GM18873 (cell line): ENCODE measurements around the gene NF1.

Experiments
- ATAC-seq: cut with Tn5 transposase; IDR thresholded peaks from one replicate; pipeline ENCODE4 v1.9.1; 2021; ENCODE audit warnings: mild to moderate bottlenecking, moderate library complexity, moderate number of reproducible peaks; ENCODE audit not compliant: unreplicated experiment, low FRiP score

Gene NF1

GRCh38 chr17:31393749-31394146 is 299.0 kb downstream of the NF1 start:
- ATAC-seq = no peak

- no peak for ATAC-seq
Measured at GRCh38 chr17:31394544-31394943, 299.8 kb downstream of the NF1 start.

- ATAC-seq = no peak
Measured at GRCh38 chr17:31397256-31397939, 302.6 kb downstream of the NF1 start.

- no peak for ATAC-seq
Measured at GRCh38 chr17:31398381-31399311, 303.9 kb downstream of the NF1 start.

GRCh38 chr17:31400481-31400950 is 305.7 kb downstream of the NF1 start:
- ATAC-seq = no peak

- no peak for ATAC-seq
Measured at GRCh38 chr17:31401456-31402254, 306.9 kb downstream of the NF1 start.

- no peak for ATAC-seq
Measured at GRCh38 chr17:31404028-31404949, 309.5 kb downstream of the NF1 start.

GRCh38 chr17:31405890-31406371 is 311.2 kb downstream of the NF1 start:
- ATAC-seq = no peak

GRCh38 chr17:31408586-31408985 is 313.8 kb downstream of the NF1 start:
- no peak for ATAC-seq

- no peak for ATAC-seq
Measured at GRCh38 chr17:31411707-31412285, 317.0 kb downstream of the NF1 start.

- no peak for ATAC-seq
Measured at GRCh38 chr17:31412511-31412910, 317.7 kb downstream of the NF1 start.

GRCh38 chr17:31413081-31413799 is 318.5 kb downstream of the NF1 start:
- no peak for ATAC-seq

GRCh38 chr17:31413874-31414549 is 319.2 kb downstream of the NF1 start:
- no peak for ATAC-seq

- no peak for ATAC-seq
Measured at GRCh38 chr17:31414550-31414918, 319.8 kb downstream of the NF1 start.

GRCh38 chr17:31415004-31415454 is 320.3 kb downstream of the NF1 start:
- no peak for ATAC-seq

GRCh38 chr17:31415640-31416502 is 321.1 kb downstream of the NF1 start:
- ATAC-seq = no peak

GRCh38 chr17:31416503-31416923 is 321.7 kb downstream of the NF1 start:
- ATAC-seq = no peak
